Measurements from ENCODE around the gene IRF2BPL. TPM values are rescaled to one million over a fixed set of nuclear protein-coding genes. Genes with fewer than 3 reads are reported as not detected.

IRF2BPL gene
- total RNA-seq, 1 experiment from 2014 or later, result 24.7 TPM

GRCh38 chr14:77039285-77040058 is 11.0 kb upstream of the IRF2BPL start:
- TF ChIP-seq CTCF (IDR thresholded peaks at IDR 0.05; ENCODE audit: insufficient read depth in 1 of 2, low read depth in 1 of 2, low read length in 1 of 2, severe bottlenecking in 1 of 2, unreplicated experiment in 1 of 2), result no peak
- DNase-seq, result no peak
- Histone ChIP-seq H3K27me3 (replicated peaks; ENCODE audit: control insufficient read depth, insufficient read depth, low read length) (no peaks in the 10 kb centered on the region), H3K36me3 (ENCODE audit: control insufficient read depth, insufficient read depth, low read length) (no peaks in the 10 kb centered on the region), H3K4me3 (ENCODE audit: low read depth, low read length) (peak overlapping the region; percentile 39), H3K4me1 (peaks cover 30% of the 10 kb centered on the region), H3K9me3 (no peaks in the 10 kb centered on the region)
- BruUV-seq (replicated peaks), result TSS peak; percentile 41
- Mint-ChIP-seq H3K4me3 (ENCODE audit: unreplicated experiment) (peak overlapping the region; percentile 80), H3K27me3 (ENCODE audit: insufficient read depth, unreplicated experiment) (no peaks in the 10 kb centered on the region), H3K36me3 (ENCODE audit: insufficient read depth, unreplicated experiment) (no peaks in the 10 kb centered on the region), H3K9me3 (ENCODE audit: unreplicated experiment) (no peaks in the 10 kb centered on the region), H3K27ac (ENCODE audit: unreplicated experiment) (peak overlapping the region; percentile 83), H3K4me1 (ENCODE audit: low read depth, unreplicated experiment) (peaks cover 44% of the 10 kb centered on the region)
- intact Hi-C loops (cut with micrococcal nuclease; ENCODE audit: unreplicated experiment), result loop anchor here (1.0 to 5.0 kb wide), 2 partner anchors 16 to 72 kb away; no protein-coding TSS in a partner anchor
- ChIA-PET POLR2A (interaction anchor here (0.9 kb wide), 1 partner anchor 11 kb away, joined by 8 read pairs; the partner anchor contains the start of gene IRF2BPL), CTCF (interaction anchor here (0.9 to 1.5 kb wide), 4 partner anchors 14 to 31 kb away, joined by 3 to 5 read pairs (median 4); no protein-coding TSS in a partner anchor)

GRCh38 chr14:77037938-77038568 is 9.5 kb upstream of the IRF2BPL start:
- POLR2A ChIA-PET, result no interaction called here
- BruUV-seq (replicated peaks), result no TSS peak
- CTCF ChIA-PET, result interaction anchor here (0.6 kb wide), 1 partner anchor 72 kb away, joined by 3 read pairs; no protein-coding TSS in a partner anchor

More at GRCh38 chr14:77037938-77038568, 9.5 kb upstream of the IRF2BPL start:
- H3K9me3 ChIP-seq, result no peaks in the 10 kb centered on the region
- Mint-ChIP-seq H3K27me3 (ENCODE audit: insufficient read depth, unreplicated experiment) (no peaks in the 10 kb centered on the region), H3K4me1 (ENCODE audit: low read depth, unreplicated experiment) (peaks cover 37% of the 10 kb centered on the region), H3K9me3 (ENCODE audit: unreplicated experiment) (no peaks in the 10 kb centered on the region), H3K36me3 (ENCODE audit: insufficient read depth, unreplicated experiment) (peaks cover 5% of the 10 kb centered on the region), H3K4me3 (ENCODE audit: unreplicated experiment) (no peak overlapping the region), H3K27ac (ENCODE audit: unreplicated experiment) (no peak overlapping the region)
- no peak overlapping the region for H3K4me3 ChIP-seq (ENCODE audit: low read depth, low read length)
- no peaks in the 10 kb centered on the region for H3K36me3 ChIP-seq (ENCODE audit: control insufficient read depth, insufficient read depth, low read length)
- DNase-seq, result no peak
- intact Hi-C loops (cut with micrococcal nuclease; ENCODE audit: unreplicated experiment), result no loop called here
- no peaks in the 10 kb centered on the region for H3K27me3 ChIP-seq (replicated peaks; ENCODE audit: control insufficient read depth, insufficient read depth, low read length)
- TF ChIP-seq CTCF (IDR thresholded peaks at IDR 0.05; ENCODE audit: insufficient read depth in 1 of 2, low read depth in 1 of 2, low read length in 1 of 2, severe bottlenecking in 1 of 2, unreplicated experiment in 1 of 2), result no peak
- H3K4me1 ChIP-seq, result peaks cover 20% of the 10 kb centered on the region
